H1 (cell line): Measurements from ENCODE around the gene KRTDAP. TPM values are rescaled to one million over a fixed set of nuclear protein-coding genes. Genes with fewer than 3 reads are reported as not detected.

Experiments
- CTCF ChIA-PET: fragments of 300-600 bp; sonication (Branson Sonifier 250); formaldehyde crosslinking; loops from one replicate; lab custom pipeline; 2021; ENCODE audit not compliant: partially characterized antibody; lab: Charles Lee
- POLR2A ChIA-PET: fragments of 300-600 bp; sonication (Branson Sonifier 250); formaldehyde crosslinking; loops from one replicate; lab custom pipeline; 2021; ENCODE audit warnings: inconsistent platforms; ENCODE audit not compliant: partially characterized antibody; lab: Charles Lee
- DNase-seq, 2 experiments: peaks; one replicate each; pipeline versions ENCODE4 v3.0.0 to v3.0.0-alpha.2; 2010 to 2022; ENCODE audit warnings: low spot score in 2 of 2, low read depth in 1 of 2, mixed read lengths in 1 of 2
- FAIRE-seq: peaks from 2 replicates; lab custom pipeline; 2011; peaks lifted over from hg19 to GRCh38; lab: Jason Lieb, UNC
- H2AFZ ChIP-seq: 2 replicates; pipeline ENCODE4 v1.8.1; 2012; ENCODE audit warnings: low read length, inconsistent platforms
- H2AK5ac ChIP-seq: 2 replicates; pipeline ENCODE4 v1.6.1; 2013; ENCODE audit warnings: low read depth, low read length
- H2BK120ac ChIP-seq: replicated peaks from 2 replicates; pipeline ENCODE3; 2013; ENCODE audit warnings: low read depth, low read length, inconsistent platforms
- H2BK12ac ChIP-seq: 2 replicates; pipeline ENCODE4 v1.6.1; 2013; ENCODE audit warnings: low read depth, low read length
- H2BK15ac ChIP-seq: 2 replicates; pipeline ENCODE4 v1.6.1; 2013; ENCODE audit warnings: low read length
- H2BK20ac ChIP-seq: 2 replicates; pipeline ENCODE4 v1.6.1; 2013; ENCODE audit warnings: low read length
- H2BK5ac ChIP-seq: 2 replicates; pipeline ENCODE4 v1.6.1; 2013; ENCODE audit warnings: low read depth, low read length
- H3K14ac ChIP-seq: 2 replicates; pipeline ENCODE4 v1.6.1; 2013; ENCODE audit warnings: inconsistent platforms; ENCODE audit not compliant: insufficient read length
- H3K18ac ChIP-seq: 2 replicates; pipeline ENCODE4 v1.6.1; 2013; ENCODE audit warnings: low read length; ENCODE audit errors: extremely low read depth
- H3K23ac ChIP-seq: 2 replicates; pipeline ENCODE4 v1.6.1; 2013; ENCODE audit warnings: inconsistent platforms; ENCODE audit not compliant: insufficient read length
- H3K23me2 ChIP-seq: 2 replicates; pipeline ENCODE4 v1.6.1; 2013; ENCODE audit warnings: low read depth, low read length
- H3K27ac ChIP-seq: 2 replicates; pipeline ENCODE4 v1.6.1; 2011; ENCODE audit warnings: low read depth, low read length, inconsistent platforms
- H3K27me3 ChIP-seq, 4 experiments: replicated peaks in 1 of 4; 1 replicate in 1 of 4; 2 replicates in 3 of 4; pipeline versions ENCODE4 v1.6.1 to v1.8.1; 2011 to 2013; ENCODE audit warnings: low read length in 3 of 4, mild to moderate bottlenecking in 3 of 4, inconsistent platforms in 2 of 4, mixed read lengths in 2 of 4, moderate library complexity in 1 of 4; ENCODE audit not compliant: control insufficient read depth in 3 of 4, insufficient read depth in 3 of 4; ENCODE audit errors: extremely low read depth in 1 of 4
- H3K36me3 ChIP-seq, 4 experiments: 2 replicates each; pipeline versions ENCODE4 v1.6.1 to v1.8.1; 2011 to 2013; ENCODE audit warnings: mild to moderate bottlenecking in 4 of 4, low read length in 3 of 4, moderate library complexity in 2 of 4, control low read depth in 1 of 4, inconsistent platforms in 1 of 4; ENCODE audit not compliant: insufficient read depth in 4 of 4, control insufficient read depth in 2 of 4
- H3K4ac ChIP-seq: replicated peaks from 2 replicates; pipeline ENCODE3; 2013; ENCODE audit warnings: low read length, low read depth, mixed read lengths, inconsistent platforms; ENCODE audit not compliant: insufficient read length
- H3K4me1 ChIP-seq, 4 experiments: replicated peaks in 1 of 4; 1 replicate in 1 of 4; 2 replicates in 3 of 4; pipeline versions ENCODE4 v1.6.1 to v1.8.1; 2011 to 2013; ENCODE audit warnings: low read length in 3 of 4, inconsistent platforms in 2 of 4, mixed read lengths in 1 of 4; ENCODE audit not compliant: insufficient read depth in 4 of 4, control insufficient read depth in 3 of 4
- H3K4me2 ChIP-seq, 2 experiments: 2 replicates each; pipeline versions ENCODE4 v1.6.1 to v1.8.1; 2011 to 2013; ENCODE audit warnings: low read depth in 2 of 2, low read length in 2 of 2, control low read depth in 1 of 2, inconsistent platforms in 1 of 2, mild to moderate bottlenecking in 1 of 2; ENCODE audit not compliant: insufficient read depth in 1 of 2
- H3K4me3 ChIP-seq, 4 experiments: fragments of 200-600, 300-600 bp in 1 of 4; sonication (generic), shearing (Covaris generic), sonication (Bioruptor Twin) in 1 of 4; 2 replicates each; pipeline versions ENCODE4 v1.5.1 to v1.8.1; 2011 to 2016; ENCODE audit warnings: low read length in 4 of 4, low read depth in 3 of 4, control low read depth in 2 of 4, inconsistent platforms in 2 of 4, mild to moderate bottlenecking in 2 of 4, mixed read lengths in 1 of 4, moderate library complexity in 1 of 4; ENCODE audit not compliant: insufficient read depth in 2 of 4; ENCODE audit errors: extremely low read depth in 1 of 4
- H3K56ac ChIP-seq: replicated peaks from 2 replicates; pipeline ENCODE3; 2013; ENCODE audit warnings: low read depth, mild to moderate bottlenecking, mixed read lengths, low read length, inconsistent platforms; ENCODE audit not compliant: insufficient read length
- H3K79me1 ChIP-seq: 2 replicates; pipeline ENCODE4 v1.6.1; 2013; ENCODE audit warnings: low read depth, low read length, control low read depth
- H3K79me2 ChIP-seq, 2 experiments: 2 replicates each; pipeline versions ENCODE4 v1.6.1 to v1.8.1; 2012 to 2013; ENCODE audit warnings: low read length in 2 of 2, mild to moderate bottlenecking in 2 of 2, inconsistent platforms in 1 of 2; ENCODE audit not compliant: insufficient read depth in 2 of 2, control insufficient read depth in 1 of 2
- H3K9ac ChIP-seq, 4 experiments: replicated peaks in 1 of 4; 1 replicate in 1 of 4; 2 replicates in 3 of 4; pipeline versions ENCODE4 v1.6.1 to v1.8.1; 2011 to 2013; ENCODE audit warnings: low read depth in 3 of 4, low read length in 3 of 4, control low read depth in 2 of 4, mild to moderate bottlenecking in 2 of 4, moderate library complexity in 2 of 4, inconsistent platforms in 1 of 4; ENCODE audit errors: extremely low read depth in 1 of 4
- H3K9me3 ChIP-seq, 2 experiments: 2 replicates each; pipeline versions ENCODE4 v1.6.1 to v1.8.1; 2012 to 2013; ENCODE audit warnings: mild to moderate bottlenecking in 2 of 2, moderate library complexity in 2 of 2, control low read depth in 1 of 2, inconsistent platforms in 1 of 2, low read depth in 1 of 2, low read length in 1 of 2, mixed read lengths in 1 of 2; ENCODE audit not compliant: insufficient read depth in 2 of 2
- H4K20me1 ChIP-seq, 2 experiments: replicated peaks in 1 of 2; 2 replicates each; pipeline versions ENCODE3 to v1.8.1; 2011 to 2013; ENCODE audit warnings: inconsistent platforms in 2 of 2, low read length in 2 of 2, mild to moderate bottlenecking in 1 of 2; ENCODE audit not compliant: insufficient read depth in 2 of 2, control insufficient read depth in 1 of 2
- H4K5ac ChIP-seq: 2 replicates; pipeline ENCODE4 v1.6.1; 2013; ENCODE audit warnings: low read length, low read depth, mixed read lengths, inconsistent platforms; ENCODE audit not compliant: insufficient read length
- H4K8ac ChIP-seq: 2 replicates; pipeline ENCODE4 v1.8.0; 2013; ENCODE audit warnings: mild to moderate bottlenecking, moderate library complexity, low read length, inconsistent platforms; ENCODE audit not compliant: insufficient read depth; ENCODE audit errors: extremely low read depth
- H4K91ac ChIP-seq: replicated peaks from 2 replicates; pipeline ENCODE3; 2013; ENCODE audit warnings: low read length, mixed read lengths, inconsistent platforms; ENCODE audit not compliant: insufficient read length
- TAF1 ChIP-seq: IDR thresholded peaks from 2 replicates; pipeline ENCODE4 v1.6.1; 2011; ENCODE audit warnings: mild to moderate bottlenecking, low read depth, low read length
- WGBS, 2 experiments: shearing (Covaris generic) in 1 of 2; methylation state at CpG; one replicate each; pipeline versions ENCODE4 v1.1.6 to v1.1.7; 2013 to 2015; ENCODE audit warnings: low lambda C conversion rate in 2 of 2, mixed read lengths in 2 of 2, inconsistent platforms in 1 of 2, low coverage in 1 of 2, missing lambda C conversion rate in 1 of 2; ENCODE audit not compliant: insufficient replicate concordance in 2 of 2, insufficient coverage in 1 of 2, insufficient read length in 1 of 2; ENCODE audit errors: extremely low coverage in 1 of 2, missing lambda C conversion rate in 1 of 2; 5-methylcytosine and 5-hydroxymethylcytosine counted together
- polyA plus RNA-seq, 7 experiments: library from polyadenylated mRNA; depleted of rRNA in 3 of 7; stranded (reverse) in 5 of 7; unstranded in 2 of 7; fragments of >200 nt in 5 of 7; fragments of 200-250 nt in 2 of 7; gene quantifications; 1 replicate in 5 of 7; 2 replicates in 1 of 7; 4 replicates in 1 of 7; pipeline versions ENCODE4 v1.2.1 to v1.2.3, GENCODE V29; 2011 to 2013; ENCODE audit warnings: missing spikeins in 2 of 7, mixed read lengths in 2 of 7
- total RNA-seq: library from RNA; stranded (reverse); fragmentation: NEBNext Ultra II Directional; extraction: Animal tissue kit (Norgen Biotek cat#: 25700); gene quantifications from 2 replicates; pipeline ENCODE4 v1.2.1, GENCODE V29; 2021

Gene KRTDAP
- total and polyA plus RNA-seq, 2 of the 8 experiments (the other 6 are each of a cell fraction or from before 2014, with no cell fraction given): 0.69 to 0.88 TPM

DNA sequence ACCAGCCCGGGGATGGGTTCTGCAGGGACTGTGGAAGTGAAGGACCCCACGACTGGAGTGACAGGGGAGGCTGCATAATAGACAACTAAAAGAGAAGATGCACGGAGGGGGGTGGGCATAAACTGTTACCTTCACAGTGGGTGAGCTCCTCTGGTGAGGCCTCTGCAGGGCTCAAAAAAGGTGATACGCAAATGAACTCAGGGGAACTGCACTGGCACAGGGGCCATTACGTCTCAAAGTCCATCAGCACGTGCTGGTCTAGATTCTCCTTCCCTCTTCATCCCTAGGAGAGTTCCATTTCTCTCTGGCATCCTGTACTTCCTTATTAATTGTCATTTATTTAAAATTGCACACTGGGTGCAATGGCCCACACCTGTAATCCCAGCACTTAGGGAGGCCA is 50.3 kb downstream of the KRTDAP start:
- POLR2A ChIA-PET: no interaction called here

More for the DNA sequence above, 50.3 kb downstream of the KRTDAP start:
- no peak overlapping the region for H3K4ac ChIP-seq
- H4K20me1 ChIP-seq: no peaks in the 10 kb centered on the region
- H3K4me1 ChIP-seq: no peaks in the 10 kb centered on the region
- H3K36me3 ChIP-seq: no peaks in the 10 kb centered on the region
- no peak overlapping the region for H3K14ac ChIP-seq
- no peak overlapping the region for H2BK5ac ChIP-seq
- H3K9me3 ChIP-seq: no peaks in the 10 kb centered on the region
- H2AK5ac ChIP-seq: no peak overlapping the region
- H2BK12ac ChIP-seq: no peak overlapping the region
- H2BK20ac ChIP-seq: no peak overlapping the region
- H2BK120ac ChIP-seq: no peak overlapping the region
- no peak overlapping the region for H4K5ac ChIP-seq
- H3K79me1 ChIP-seq: no peaks in the 10 kb centered on the region
- H2BK15ac ChIP-seq: no peak overlapping the region
- H4K91ac ChIP-seq: no peak overlapping the region
- H3K18ac ChIP-seq: no peak overlapping the region
- WGBS, 2 experiments: 67% methylated on average over 6 of the region's 6 CpGs; no CpG with 5 or more reads in 1 of the 2 experiments
- no peaks in the 10 kb centered on the region for H3K23me2 ChIP-seq
- no peak overlapping the region for H3K23ac ChIP-seq
- no peak overlapping the region for H3K27ac ChIP-seq
- TF ChIP-seq TAF1: no peak
- FAIRE-seq (no peak), DNase-seq (no peak)
- H3K27me3 ChIP-seq: no peaks in the 10 kb centered on the region
- H3K79me2 ChIP-seq: no peaks in the 10 kb centered on the region
- CTCF ChIA-PET: interaction anchor here (1.2 kb wide), 1 partner anchor 87 kb away, joined by 3 read pairs; no protein-coding TSS in a partner anchor
- no peak overlapping the region for H3K56ac ChIP-seq
- H2AFZ ChIP-seq: no peak overlapping the region
- no peak overlapping the region for H4K8ac ChIP-seq
- H3K4me2 ChIP-seq: no peak overlapping the region
- H3K9ac ChIP-seq: no peak overlapping the region
- H3K4me3 ChIP-seq: no peak overlapping the region
